RWPE1 (cell line): Measurements from ENCODE around the gene TTYH3.

Source experiments
- CTCF ChIA-PET: fragments of 350-600 bp; sonication (Branson Sonifier 250); formaldehyde crosslinking; extraction: SDS; loops from one replicate; lab custom pipeline; 2021; lab: Yijun Ruan, JAX
- POLR2A ChIA-PET: fragments of 400-600 bp; formaldehyde crosslinking; extraction: SDS; loops from one replicate; lab custom pipeline; 2020; ENCODE audit warnings: antibody characterized with exemption; ENCODE audit not compliant: low non-redundant PET; lab: Yijun Ruan, JAX
- DNase-seq: peaks from one replicate; pipeline ENCODE4 v3.0.0; 2012; ENCODE audit warnings: low spot score
- H3K27ac ChIP-seq: fragments of 450-650 bp; 2 replicates; pipeline ENCODE4 v1.5.1; 2017
- TF ChIP-seq, protein P1 (sequence below): fragments of 450-650 bp; conservative IDR thresholded peaks from 2 replicates; pipeline ENCODE4 v1.5.1; 2017; ENCODE audit warnings: low read depth, mild to moderate bottlenecking

Gene TTYH3

DNA sequence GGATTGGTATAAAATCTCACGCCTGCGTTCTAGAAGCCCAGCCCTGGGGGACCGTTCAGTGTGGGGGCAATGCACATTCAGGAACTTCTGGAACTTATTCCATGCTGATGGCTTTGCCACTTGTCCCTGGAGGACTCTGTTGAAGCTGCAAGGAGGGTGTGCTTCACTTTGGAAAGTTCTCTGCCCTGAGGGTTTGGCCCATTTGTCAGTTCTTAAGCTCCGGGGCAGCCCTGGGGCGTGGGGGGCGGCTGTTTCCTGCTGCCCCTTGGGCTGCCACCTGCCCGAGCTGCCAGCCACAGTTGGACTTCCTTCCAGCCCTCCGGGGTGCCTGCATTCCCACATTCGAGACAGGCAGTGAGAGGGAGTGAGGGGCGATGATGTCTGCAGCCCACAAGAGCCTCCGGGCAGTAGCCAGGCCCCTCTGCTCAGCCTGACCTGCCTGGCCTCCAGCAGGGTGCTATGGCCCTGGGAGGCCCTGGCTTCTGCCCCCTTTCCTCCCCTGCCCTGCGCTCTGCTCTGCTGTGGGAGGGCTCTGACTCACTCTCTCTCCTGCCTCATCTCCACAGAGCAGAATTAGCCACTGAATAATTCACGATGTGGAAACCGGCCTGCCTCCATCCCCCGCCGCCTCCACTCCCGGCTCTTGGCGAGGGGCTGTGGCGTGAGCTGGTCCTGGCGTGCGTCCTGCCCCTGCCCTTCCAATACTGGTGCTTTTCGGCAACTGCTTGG lies 1.9 kb downstream of the TTYH3 start:
- TF ChIP-seq, protein P1, sequence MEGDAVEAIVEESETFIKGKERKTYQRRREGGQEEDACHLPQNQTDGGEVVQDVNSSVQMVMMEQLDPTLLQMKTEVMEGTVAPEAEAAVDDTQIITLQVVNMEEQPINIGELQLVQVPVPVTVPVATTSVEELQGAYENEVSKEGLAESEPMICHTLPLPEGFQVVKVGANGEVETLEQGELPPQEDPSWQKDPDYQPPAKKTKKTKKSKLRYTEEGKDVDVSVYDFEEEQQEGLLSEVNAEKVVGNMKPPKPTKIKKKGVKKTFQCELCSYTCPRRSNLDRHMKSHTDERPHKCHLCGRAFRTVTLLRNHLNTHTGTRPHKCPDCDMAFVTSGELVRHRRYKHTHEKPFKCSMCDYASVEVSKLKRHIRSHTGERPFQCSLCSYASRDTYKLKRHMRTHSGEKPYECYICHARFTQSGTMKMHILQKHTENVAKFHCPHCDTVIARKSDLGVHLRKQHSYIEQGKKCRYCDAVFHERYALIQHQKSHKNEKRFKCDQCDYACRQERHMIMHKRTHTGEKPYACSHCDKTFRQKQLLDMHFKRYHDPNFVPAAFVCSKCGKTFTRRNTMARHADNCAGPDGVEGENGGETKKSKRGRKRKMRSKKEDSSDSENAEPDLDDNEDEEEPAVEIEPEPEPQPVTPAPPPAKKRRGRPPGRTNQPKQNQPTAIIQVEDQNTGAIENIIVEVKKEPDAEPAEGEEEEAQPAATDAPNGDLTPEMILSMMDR, result no peak
- POLR2A ChIA-PET, result interaction anchor here (0.7 kb wide), 1 partner anchor 61 kb away, joined by 3 read pairs; no protein-coding TSS in a partner anchor
- H3K27ac ChIP-seq, result peak overlapping the region; percentile 98
- CTCF ChIA-PET, result no interaction called here
- DNase-seq, result peak; percentile 70

DNA sequence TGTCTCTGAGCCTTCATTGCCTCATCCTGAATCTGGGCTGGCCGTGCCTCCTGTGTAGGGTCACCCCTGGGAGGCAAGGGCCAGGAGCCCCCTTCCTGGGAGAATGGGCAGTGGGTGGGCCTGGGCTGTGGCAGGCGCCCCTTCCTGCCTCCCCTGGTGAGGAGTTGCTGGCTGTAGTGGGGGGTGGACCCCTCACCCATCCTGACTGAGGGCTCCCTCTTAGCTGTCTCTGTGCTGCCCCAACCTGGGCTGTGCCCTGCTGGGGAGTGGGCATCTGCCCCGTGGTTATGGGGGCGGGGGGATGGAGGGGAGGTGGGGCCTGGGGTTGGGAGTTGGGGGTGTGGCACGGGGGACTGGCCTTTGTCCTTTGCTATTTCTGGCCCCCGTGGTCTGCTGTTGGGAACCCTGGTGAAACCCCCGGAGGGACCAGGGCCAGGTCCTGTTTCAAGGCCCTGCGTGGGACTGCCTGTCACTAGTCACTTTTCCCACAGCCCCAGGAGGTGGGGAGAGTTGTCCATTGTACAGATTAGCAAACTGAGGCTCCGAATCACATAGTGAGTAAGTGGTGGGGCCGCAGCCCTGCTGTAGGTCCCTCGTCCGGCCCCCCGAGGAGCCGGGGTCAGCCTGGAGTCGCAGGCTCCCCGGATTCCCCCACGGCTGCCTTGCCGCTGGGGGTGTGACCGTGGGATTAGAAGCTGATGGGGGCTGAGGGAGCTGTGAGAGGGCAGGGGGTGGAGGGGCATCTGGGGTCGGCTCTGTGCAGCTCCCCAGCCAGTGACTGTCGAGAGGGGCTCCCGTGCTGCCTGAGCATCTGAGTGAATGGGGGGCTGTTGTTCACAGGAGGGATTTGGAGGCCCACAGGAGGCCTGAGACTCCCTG lies 2.7 kb downstream of the TTYH3 start:
- ChIA-PET POLR2A (interaction anchor here (0.7 kb wide), 1 partner anchor 62 kb away, joined by 3 read pairs; no protein-coding TSS in a partner anchor), CTCF (no interaction called here)
- peak overlapping the region; percentile 98 for H3K27ac ChIP-seq
- no peak for DNase-seq
- TF ChIP-seq, protein P1, result no peak

DNA sequence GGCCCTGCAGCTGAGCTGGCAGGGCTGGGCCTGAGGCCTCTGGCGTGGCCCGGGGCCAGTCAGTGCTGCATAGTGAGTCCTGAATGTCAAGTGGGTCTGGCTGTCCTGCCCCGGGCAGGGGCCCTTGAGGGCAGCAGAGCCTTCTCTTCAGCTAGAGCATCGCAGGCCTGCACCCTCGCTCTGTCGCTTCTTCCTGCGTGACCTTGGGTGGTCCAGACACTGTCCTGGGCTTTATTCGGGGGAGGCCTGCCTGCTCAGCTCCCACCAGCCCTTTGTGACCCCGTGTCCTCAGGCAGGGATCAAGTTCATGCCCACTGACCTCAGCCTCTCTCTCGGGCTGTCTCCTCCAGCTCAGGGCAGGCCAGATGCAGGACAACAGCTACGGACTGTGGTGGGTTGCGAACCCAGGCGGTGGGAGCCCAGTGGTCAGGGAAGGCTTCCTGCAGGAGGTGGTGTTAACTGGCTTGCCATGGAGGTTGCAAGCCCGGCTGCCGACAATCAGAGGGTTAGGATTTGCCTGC lies 3.4 kb downstream of the TTYH3 start:
- DNase-seq, result no peak
- TF ChIP-seq, protein P1, result no peak
- ChIA-PET POLR2A (interaction anchor here (0.5 kb wide), 1 partner anchor 257 kb away, joined by 4 read pairs; no protein-coding TSS in a partner anchor), CTCF (no interaction called here)
- H3K27ac ChIP-seq, result peak overlapping the region; percentile 98

DNA sequence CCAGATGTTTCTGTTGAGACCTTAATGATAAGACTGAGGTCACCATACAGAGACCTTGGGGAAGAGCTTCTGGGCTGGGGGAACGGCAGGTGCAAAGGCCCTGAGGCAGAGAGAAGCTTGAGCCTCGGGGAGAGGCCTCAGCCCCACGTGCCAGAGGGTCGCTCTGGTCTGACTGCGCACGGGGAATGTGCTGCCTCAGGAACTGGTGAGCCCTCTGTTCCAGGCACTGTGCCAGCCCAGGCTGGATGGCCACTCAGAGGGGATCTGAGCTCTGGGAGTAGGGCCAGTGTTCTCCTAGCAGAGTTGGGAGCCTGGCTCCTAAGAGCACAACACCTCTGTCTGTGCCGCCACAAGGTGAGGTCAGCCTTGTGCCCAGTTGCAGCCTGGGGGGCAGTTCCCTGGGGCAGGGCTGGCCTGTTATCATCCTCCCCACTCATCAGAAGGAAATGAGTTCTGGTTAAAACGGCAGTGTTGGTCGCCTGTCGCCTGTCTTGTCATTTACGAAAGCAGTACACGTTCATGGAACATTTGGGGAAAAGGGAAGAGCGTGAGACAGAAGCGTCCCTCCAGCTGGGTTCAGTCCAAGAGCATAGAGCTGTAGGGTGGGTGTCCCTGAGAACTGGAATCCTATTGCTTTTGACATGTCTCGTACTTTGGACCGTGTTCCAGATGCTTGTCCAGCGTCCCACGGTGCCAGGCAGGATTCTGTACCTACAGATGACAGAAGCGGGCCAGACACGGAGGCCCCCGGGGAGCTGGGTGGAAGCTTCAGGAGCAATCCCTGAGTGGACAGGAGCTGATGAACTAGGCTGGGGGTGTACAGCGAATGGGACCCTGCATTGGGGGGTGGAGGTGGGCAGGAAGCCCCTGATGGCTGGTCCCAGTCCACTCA lies 4.3 kb downstream of the TTYH3 start:
- TF ChIP-seq, protein P1, result no peak
- H3K27ac ChIP-seq, result peak overlapping the region; percentile 98
- DNase-seq, result no peak
- POLR2A ChIA-PET, result interaction anchor here (0.5 to 0.7 kb wide), 2 partner anchors 33 to 258 kb away, joined by 3 to 4 read pairs; no protein-coding TSS in a partner anchor
- CTCF ChIA-PET, result no interaction called here

DNA sequence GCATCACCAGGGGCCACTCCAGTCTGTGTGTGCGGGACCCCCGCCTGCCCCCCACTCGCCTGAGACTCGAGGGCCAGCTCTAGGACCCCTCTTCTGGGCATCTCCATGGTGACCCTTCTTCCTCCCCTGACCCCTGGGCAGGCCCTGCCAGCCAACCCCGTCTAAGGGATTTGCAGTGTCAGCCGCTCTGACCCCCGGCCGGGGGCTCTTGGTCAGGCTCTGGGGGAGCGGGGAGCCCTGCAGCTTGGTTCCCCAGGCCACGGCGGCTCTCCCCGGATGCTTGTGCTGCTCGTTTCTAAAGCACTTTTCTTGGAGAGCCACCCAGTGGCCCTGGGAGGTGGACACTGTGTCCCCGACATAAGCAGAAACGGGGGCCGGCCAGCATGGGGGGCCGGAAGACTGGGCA lies 5.3 kb downstream of the TTYH3 start:
- H3K27ac ChIP-seq, result peak overlapping the region; percentile 96; the same call in 1 of the 2 replicates
- DNase-seq, result no peak
- ChIA-PET POLR2A (no interaction called here), CTCF (no interaction called here)
- TF ChIP-seq, protein P1, result no peak
